ENCODE data around the gene FOXL2. TPM values are rescaled to one million over a fixed set of nuclear protein-coding genes. Genes with fewer than 3 reads are reported as not detected.

The FOXL2 gene
- total and polyA plus RNA-seq, 9 of the 15 experiments (the other 6 are each of a cell fraction or from before 2014, with no cell fraction given): 0.27 to 22.1 (median 3.2) TPM

DNA sequence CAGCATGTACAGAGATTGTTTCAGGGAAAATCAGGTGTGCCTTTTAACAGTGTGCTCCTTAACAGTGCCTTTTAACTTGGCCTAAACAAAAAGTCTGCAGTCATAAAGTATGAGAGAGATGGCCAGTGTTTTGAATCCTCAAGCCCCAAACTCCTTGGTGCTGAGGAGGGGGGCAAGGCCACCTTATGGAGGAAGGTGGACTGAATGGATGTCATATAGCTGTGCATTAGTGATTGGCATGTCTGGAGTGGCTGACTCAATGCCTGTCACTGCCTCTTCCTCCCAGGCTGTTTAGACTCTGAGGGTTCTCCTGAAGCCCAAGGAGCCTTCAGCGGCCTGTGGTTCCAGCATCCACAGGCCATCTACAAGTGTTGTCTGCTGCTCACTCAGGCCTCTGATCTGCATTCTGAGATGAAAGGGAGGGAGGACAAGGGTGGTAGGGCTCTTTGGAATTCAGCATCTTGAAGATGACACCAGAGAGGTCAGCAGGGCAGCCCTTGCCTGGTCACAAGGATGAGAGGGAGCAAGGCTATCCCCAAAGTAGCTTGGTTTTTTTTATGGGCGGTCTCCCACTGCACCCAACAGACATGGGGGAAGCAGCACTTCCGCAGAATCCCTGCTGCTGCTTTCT is 1.5 kb upstream of the FOXL2 start (continued):
- TF ChIP-seq, protein P1, sequence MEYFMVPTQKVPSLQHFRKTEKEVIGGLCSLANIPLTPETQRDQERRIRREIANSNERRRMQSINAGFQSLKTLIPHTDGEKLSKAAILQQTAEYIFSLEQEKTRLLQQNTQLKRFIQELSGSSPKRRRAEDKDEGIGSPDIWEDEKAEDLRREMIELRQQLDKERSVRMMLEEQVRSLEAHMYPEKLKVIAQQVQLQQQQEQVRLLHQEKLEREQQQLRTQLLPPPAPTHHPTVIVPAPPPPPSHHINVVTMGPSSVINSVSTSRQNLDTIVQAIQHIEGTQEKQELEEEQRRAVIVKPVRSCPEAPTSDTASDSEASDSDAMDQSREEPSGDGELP (CRISPR knock-in tag; IDR thresholded peaks at IDR 0.05; ENCODE audit: borderline replicate concordance): no peak
- TF ChIP-seq, protein P2, sequence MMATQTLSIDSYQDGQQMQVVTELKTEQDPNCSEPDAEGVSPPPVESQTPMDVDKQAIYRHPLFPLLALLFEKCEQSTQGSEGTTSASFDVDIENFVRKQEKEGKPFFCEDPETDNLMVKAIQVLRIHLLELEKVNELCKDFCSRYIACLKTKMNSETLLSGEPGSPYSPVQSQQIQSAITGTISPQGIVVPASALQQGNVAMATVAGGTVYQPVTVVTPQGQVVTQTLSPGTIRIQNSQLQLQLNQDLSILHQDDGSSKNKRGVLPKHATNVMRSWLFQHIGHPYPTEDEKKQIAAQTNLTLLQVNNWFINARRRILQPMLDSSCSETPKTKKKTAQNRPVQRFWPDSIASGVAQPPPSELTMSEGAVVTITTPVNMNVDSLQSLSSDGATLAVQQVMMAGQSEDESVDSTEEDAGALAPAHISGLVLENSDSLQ (IDR thresholded peaks at IDR 0.05): peak; percentile 54
- no peak for TF ChIP-seq L3MBTL2 (IDR thresholded peaks at IDR 0.05)

DNA sequence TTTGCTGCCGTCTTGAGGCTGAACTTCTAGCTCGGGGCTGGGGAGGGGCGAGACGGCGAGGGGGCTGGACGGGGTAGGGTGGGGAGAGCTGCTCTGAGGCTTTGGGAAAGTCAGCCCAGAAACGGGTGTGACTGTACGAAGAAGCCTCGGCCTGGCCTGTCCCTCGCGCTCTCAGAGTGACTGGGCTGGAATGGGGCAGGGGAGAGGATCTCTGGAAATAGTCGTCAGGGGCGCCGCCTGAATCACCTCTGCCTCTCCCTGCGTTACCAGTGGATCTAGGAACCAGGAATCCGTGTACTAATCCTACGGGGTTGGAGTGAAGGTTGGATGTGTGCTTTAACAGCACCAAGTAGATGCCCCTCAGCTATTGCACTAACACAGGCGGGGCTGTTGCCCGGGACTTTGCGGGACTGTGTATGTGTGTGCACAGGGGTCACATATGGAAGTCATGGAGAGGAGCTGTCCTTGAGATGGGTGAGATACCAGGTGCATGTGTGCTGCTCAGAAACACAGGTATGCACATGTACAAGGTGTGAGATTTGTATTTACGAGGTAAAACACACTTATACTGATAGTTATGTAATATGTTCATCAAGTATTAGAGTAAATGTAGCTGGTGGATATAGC is 671 bp upstream of the FOXL2 start:
- Histone ChIP-seq H3K79me2 (ENCODE audit: control insufficient read depth, insufficient read depth, low read length) (peaks cover 55% of the 10 kb centered on the region), H4K20me1 (replicated peaks; ENCODE audit: control insufficient read depth, insufficient read depth, low read length) (no peaks in the 10 kb centered on the region), H3K4me1 (replicated peaks in 1 of 2; ENCODE audit: control insufficient read depth in 2 of 2, insufficient read depth in 2 of 2, low read length in 2 of 2) (peaks cover 12 to 44% of the 10 kb centered on the region in 2 experiments; a peak in 4 of 5 replicates), H3K9me1 (ENCODE audit: control insufficient read depth, insufficient read depth, low read length) (no peaks in the 10 kb centered on the region), H3K36me3 (ENCODE audit: control insufficient read depth, insufficient read depth, low read length) (peaks cover 12% of the 10 kb centered on the region; the same call in 2 of the 3 replicates), H3K9ac (ENCODE audit: insufficient read depth in 1 of 2, low read depth in 2 of 2, low read length in 2 of 2) (peak overlapping the region; percentile 78 to 90), H3K9me3 (replicated peaks; ENCODE audit: control insufficient read depth, insufficient read depth, low read depth, low read length) (no peaks in the 10 kb centered on the region), H3K27me3 (ENCODE audit: control insufficient read depth in 2 of 2, insufficient read depth in 2 of 2, low read length in 2 of 2) (no peaks in the 10 kb centered on the region), H3K4me3 (peak overlapping the region; percentile 62), H3K27ac (ENCODE audit: extremely low read depth, low read depth, low read length) (peak overlapping the region; percentile 87), H3K4me2 (ENCODE audit: insufficient read depth, low read length) (peak overlapping the region; percentile 86), H2AFZ (ENCODE audit: low read depth, low read length) (peak overlapping the region; percentile 94)
- TSS peak; percentile 57 for BruUV-seq (replicated peaks)
- DNase-seq (ENCODE audit: extremely low read depth in 1 of 4, low spot score in 3 of 4): peak; percentile 64 to 69 (median 66)
- ChIA-PET POLR2A (interaction anchor here (0.5 to 1.5 kb wide), 7 partner anchors 12 to 576 kb away, joined by 3 to 7 read pairs (median 3); no protein-coding TSS in a partner anchor), CTCF (ENCODE audit: low intra/inter-chr PET ratio) (interaction anchor here (0.9 to 1.4 kb wide), 2 partner anchors 12 to 112 kb away, joined by 3 to 4 read pairs; no protein-coding TSS in a partner anchor)
- in situ Hi-C loops (cut with MboI): loop anchor here (25.0 kb wide), 1 partner anchor 885 kb away; no protein-coding TSS in a partner anchor
- FAIRE-seq: peak; percentile 56
- WGBS (ENCODE audit: insufficient coverage, low coverage, missing lambda C conversion rate): 11% methylated on average over 19 of the region's 21 CpGs
- ATAC-seq: peak; percentile 51
- intact Hi-C loops (cut with micrococcal nuclease): loop anchor here (2.0 to 10.0 kb wide), 2 partner anchors 13 to 883 kb away; no protein-coding TSS in a partner anchor
- no peak for TF ChIP-seq BRD4 (IDR thresholded peaks at IDR 0.05)
- TF ChIP-seq, protein P3, sequence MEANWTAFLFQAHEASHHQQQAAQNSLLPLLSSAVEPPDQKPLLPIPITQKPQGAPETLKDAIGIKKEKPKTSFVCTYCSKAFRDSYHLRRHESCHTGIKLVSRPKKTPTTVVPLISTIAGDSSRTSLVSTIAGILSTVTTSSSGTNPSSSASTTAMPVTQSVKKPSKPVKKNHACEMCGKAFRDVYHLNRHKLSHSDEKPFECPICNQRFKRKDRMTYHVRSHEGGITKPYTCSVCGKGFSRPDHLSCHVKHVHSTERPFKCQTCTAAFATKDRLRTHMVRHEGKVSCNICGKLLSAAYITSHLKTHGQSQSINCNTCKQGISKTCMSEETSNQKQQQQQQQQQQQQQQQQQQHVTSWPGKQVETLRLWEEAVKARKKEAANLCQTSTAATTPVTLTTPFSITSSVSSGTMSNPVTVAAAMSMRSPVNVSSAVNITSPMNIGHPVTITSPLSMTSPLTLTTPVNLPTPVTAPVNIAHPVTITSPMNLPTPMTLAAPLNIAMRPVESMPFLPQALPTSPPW (CRISPR knock-in tag; IDR thresholded peaks at IDR 0.05): peak; percentile 68
